IMR-90 (cell line): ENCODE measurements around the gene DIP2A.

Experiments used
- BHLHE40 ChIP-seq: fragments of 150-350 bp; IDR thresholded peaks from 2 replicates; pipeline ENCODE4 v1.6.1; 2016; ENCODE audit warnings: mild to moderate bottlenecking, low read depth, low read length
- CHD1 ChIP-seq: IDR thresholded peaks from 2 replicates; pipeline ENCODE4 v1.6.1; 2012; ENCODE audit warnings: low read depth, low read length, improper control_type of control experiment
- CTCF ChIP-seq: conservative IDR thresholded peaks from 2 replicates; pipeline ENCODE4 v1.5.1; 2012; ENCODE audit warnings: mild to moderate bottlenecking, low read depth, low read length, improper control_type of control experiment
- ELK1 ChIP-seq: fragments of 150-350 bp; IDR thresholded peaks from 2 replicates; pipeline ENCODE4 v1.6.1; 2016; ENCODE audit warnings: low read depth, mild to moderate bottlenecking, low read length, moderate library complexity, borderline replicate concordance
- FOS ChIP-seq: fragments of 150-350 bp; IDR thresholded peaks from 2 replicates; pipeline ENCODE4 v1.6.1; 2016; ENCODE audit warnings: low read depth, low read length
- MXI1 ChIP-seq: IDR thresholded peaks from 2 replicates; pipeline ENCODE4 v1.6.1; 2012; ENCODE audit warnings: low read depth, mild to moderate bottlenecking, low read length, moderate library complexity, borderline replicate concordance
- NFE2L2 ChIP-seq: fragments of 150-350 bp; IDR thresholded peaks from 2 replicates; pipeline ENCODE4 v1.6.1; 2016; ENCODE audit warnings: low read depth, mild to moderate bottlenecking, low read length
- POLR2A ChIP-seq: IDR thresholded peaks from 2 replicates; pipeline ENCODE4 v1.6.1; 2012; ENCODE audit warnings: mild to moderate bottlenecking, low read depth, low read length
- RAD21 ChIP-seq: IDR thresholded peaks from 2 replicates; pipeline ENCODE4 v1.6.1; 2012; ENCODE audit warnings: low read length, improper control_type of control experiment
- RCOR1 ChIP-seq: IDR thresholded peaks from 2 replicates; pipeline ENCODE4 v1.6.1; 2012; ENCODE audit warnings: mild to moderate bottlenecking, low read length, improper control_type of control experiment; ENCODE audit not compliant: insufficient replicate concordance
- RFX5 ChIP-seq: IDR thresholded peaks from 2 replicates; pipeline ENCODE4 v1.8.0; 2012; ENCODE audit warnings: low read depth, mild to moderate bottlenecking, low read length, moderate library complexity
- SMC3 ChIP-seq: fragments of 150-350 bp; IDR thresholded peaks from 2 replicates; pipeline ENCODE4 v1.6.1; 2016; ENCODE audit warnings: low read depth, mild to moderate bottlenecking, antibody characterized with exemption, low read length, moderate library complexity
- USF2 ChIP-seq: fragments of 150-350 bp; IDR thresholded peaks from 2 replicates; pipeline ENCODE4 v1.6.1; 2017; ENCODE audit warnings: mild to moderate bottlenecking, antibody characterized with exemption, low read length, low read depth

GRCh38 chr21:46458315-46459023 lies at the start of gene DIP2A:
- no peak for TF ChIP-seq SMC3
- no peak for TF ChIP-seq CTCF
- no peak for TF ChIP-seq RAD21
- TF ChIP-seq RFX5 = peak; percentile 95
- peak; percentile 82 for TF ChIP-seq POLR2A
- no peak for TF ChIP-seq RCOR1
- no peak for TF ChIP-seq CHD1
- no peak; the same call in 1 of the 2 replicates for TF ChIP-seq USF2
- TF ChIP-seq NFE2L2 = no peak
- peak; percentile 22; the same call in 1 of the 2 replicates for TF ChIP-seq BHLHE40
- peak; percentile 74; the same call in 1 of the 2 replicates for TF ChIP-seq MXI1
- no peak for TF ChIP-seq FOS
- no peak for TF ChIP-seq ELK1
